GM23338 (cell line): Measurements from ENCODE around the gene SRSF2. TPM values are rescaled to one million over a fixed set of nuclear protein-coding genes. Genes with fewer than 3 reads are reported as not detected.

Experiments used
- ATAC-seq: fragments of 200-7000 bp; cut with Tn5 transposase; 3 replicates; pipeline ENCODE4 v1.9.1; 2020
- DNase-seq: peaks from one replicate; pipeline ENCODE4 v3.0.0-alpha.2; 2015; ENCODE audit warnings: low spot score
- H2AFZ ChIP-seq: fragments of 200-600 bp; sonication (generic); 2 replicates; pipeline ENCODE4 v1.8.0; 2016; ENCODE audit warnings: antibody characterized with exemption, mild to moderate bottlenecking, moderate library complexity
- H3F3A ChIP-seq: fragments of 200-600 bp; sonication (generic); replicated peaks from 2 replicates; pipeline ENCODE4 v1.8.0; 2017; ENCODE audit warnings: antibody characterized with exemption, mixed run types, low read depth
- H3K27ac ChIP-seq: fragments of 200-600 bp; sonication (generic); 2 replicates; pipeline ENCODE4 v1.6.1; 2016; ENCODE audit warnings: low read depth
- H3K27me3 ChIP-seq: fragments of 200-600 bp; sonication (generic); 2 replicates; pipeline ENCODE4 v1.8.0; 2016; ENCODE audit warnings: mild to moderate bottlenecking, mixed run types, moderate library complexity; ENCODE audit not compliant: insufficient read depth
- H3K36me3 ChIP-seq: fragments of 200-600 bp; sonication (generic); 2 replicates; pipeline ENCODE4 v1.8.0; 2016; ENCODE audit warnings: mild to moderate bottlenecking; ENCODE audit not compliant: insufficient read depth
- H3K4me1 ChIP-seq: fragments of 200-600 bp; sonication (generic); 2 replicates; pipeline ENCODE4 v1.8.0; 2016; ENCODE audit warnings: mild to moderate bottlenecking, moderate library complexity; ENCODE audit not compliant: insufficient read depth
- H3K4me2 ChIP-seq: fragments of 200-600 bp; sonication (generic); 2 replicates; pipeline ENCODE4 v1.7.1; 2017; ENCODE audit warnings: mixed run types
- H3K4me3 ChIP-seq: fragments of 200-600 bp; sonication (generic); 2 replicates; pipeline ENCODE4 v1.6.1; 2016; ENCODE audit warnings: mixed run types
- H3K79me2 ChIP-seq: fragments of 200-600 bp; sonication (generic); replicated peaks from 2 replicates; pipeline ENCODE4 v1.8.0; 2017; ENCODE audit warnings: mild to moderate bottlenecking; ENCODE audit not compliant: insufficient read depth
- H3K9me2 ChIP-seq: fragments of 200-600 bp; sonication (generic); 2 replicates; pipeline ENCODE4 v1.8.0; 2017; ENCODE audit not compliant: insufficient read depth
- H4K20me1 ChIP-seq: fragments of 200-600 bp; sonication (generic); replicated peaks from 2 replicates; pipeline ENCODE4 v1.8.0; 2017; ENCODE audit warnings: mild to moderate bottlenecking; ENCODE audit not compliant: insufficient read depth
- H3K27ac Mint-ChIP-seq: 2 replicates; pipeline ENCODE4 v1.8.0; 2020; ENCODE audit warnings: inconsistent platforms, mild to moderate bottlenecking, moderate library complexity, mixed read lengths
- H3K27me3 Mint-ChIP-seq: 3 replicates; pipeline ENCODE4 v1.8.0; 2022; ENCODE audit warnings: low read depth, mild to moderate bottlenecking, moderate library complexity, mixed read lengths, inconsistent platforms; ENCODE audit not compliant: insufficient read depth, poor library complexity
- H3K36me3 Mint-ChIP-seq: 3 replicates; pipeline ENCODE4 v1.8.0; 2021; ENCODE audit warnings: low read depth, mild to moderate bottlenecking, inconsistent platforms, moderate library complexity, mixed read lengths
- H3K4me1 Mint-ChIP-seq: 3 replicates; pipeline ENCODE4 v1.8.0; 2020; ENCODE audit warnings: mild to moderate bottlenecking, inconsistent platforms, mixed read lengths
- H3K4me3 Mint-ChIP-seq: 3 replicates; pipeline ENCODE4 v1.8.0; 2021; ENCODE audit warnings: moderate library complexity, mild to moderate bottlenecking, inconsistent platforms, mixed read lengths
- H3K9me3 Mint-ChIP-seq: 3 replicates; pipeline ENCODE4 v1.8.0; 2020; ENCODE audit warnings: moderate library complexity, mild to moderate bottlenecking, inconsistent platforms, mixed read lengths
- CREB1 ChIP-seq: fragments of 250-450 bp; sonication (Bioruptor Pico); IDR thresholded peaks from 2 replicates; pipeline ENCODE4 v1.5.0; 2020; ENCODE audit warnings: low read depth, mild to moderate bottlenecking, moderate library complexity
- CTCF ChIP-seq, 2 experiments: fragments of 200-600 bp in 1 of 2; sonication (generic) in 1 of 2; conservative IDR thresholded peaks; 2 replicates each; pipeline versions ENCODE4 v1.5.1 to v1.6.1; 2016 to 2017; ENCODE audit warnings: antibody characterized with exemption in 2 of 2, low read depth in 2 of 2, mild to moderate bottlenecking in 2 of 2, moderate library complexity in 1 of 2
- ETS1 ChIP-seq: IDR thresholded peaks from 2 replicates; pipeline ENCODE4 v1.6.1; 2016; ENCODE audit warnings: antibody characterized with exemption
- EZH2 ChIP-seq: fragments of 200-600 bp; sonication (generic); IDR thresholded peaks from one replicate; pipeline ENCODE4 v1.8.0; 2017; ENCODE audit warnings: antibody characterized with exemption, mild to moderate bottlenecking, low read depth; ENCODE audit not compliant: unreplicated experiment
- EZH2phosphoT487 ChIP-seq: fragments of 200-600 bp; sonication (generic); IDR thresholded peaks from one replicate; pipeline ENCODE4 v1.8.1; 2018; ENCODE audit warnings: antibody characterized with exemption; ENCODE audit not compliant: unreplicated experiment
- JUNB ChIP-seq: IDR thresholded peaks from one replicate; pipeline ENCODE4 v1.6.1; 2016; ENCODE audit warnings: antibody characterized with exemption; ENCODE audit not compliant: unreplicated experiment
- NANOG ChIP-seq: IDR thresholded peaks from 2 replicates; pipeline ENCODE4 v1.6.1; 2016; ENCODE audit warnings: antibody characterized with exemption, borderline replicate concordance
- POLR2AphosphoS5 ChIP-seq: IDR thresholded peaks from 2 replicates; pipeline ENCODE4 v1.6.1; 2016; ENCODE audit warnings: antibody characterized with exemption, low read depth
- REST ChIP-seq: IDR thresholded peaks from one replicate; pipeline ENCODE4 v1.6.1; 2018; ENCODE audit warnings: antibody characterized with exemption; ENCODE audit not compliant: unreplicated experiment
- STAT1 ChIP-seq: IDR thresholded peaks from one replicate; pipeline ENCODE4 v1.6.1; 2016; ENCODE audit warnings: antibody characterized with exemption; ENCODE audit not compliant: unreplicated experiment
- ZNF114 ChIP-seq: fragments of 250-450 bp; sonication (Bioruptor Pico); IDR thresholded peaks from 2 replicates; pipeline ENCODE4 v1.5.0; 2020; ENCODE audit warnings: mild to moderate bottlenecking, moderate library complexity
- ZNF331 ChIP-seq: fragments of 250-450 bp; sonication (Bioruptor Pico); IDR thresholded peaks from 2 replicates; pipeline ENCODE4 v1.5.0; 2020; ENCODE audit warnings: low read depth, mild to moderate bottlenecking, moderate library complexity
- ZNF462 ChIP-seq: fragments of 250-450 bp; sonication (Bioruptor Pico); IDR thresholded peaks from 2 replicates; pipeline ENCODE4 v1.5.0; 2020; ENCODE audit warnings: mild to moderate bottlenecking, moderate library complexity
- polyA plus RNA-seq: library from polyadenylated mRNA; unstranded; fragments of >200 nt; fragmentation: Nextera tagmentation; extraction: Ambion mirVana; gene quantifications from 2 replicates; pipeline ENCODE4 v1.2.1, GENCODE V29; 2016
- total RNA-seq: library from RNA; depleted of rRNA; stranded (reverse); fragments of >200 nt; shearing (Covaris generic); gene quantifications from 2 replicates; pipeline ENCODE4 v1.2.3, GENCODE V29; 2014

Gene SRSF2
- total and polyA plus RNA-seq, 2 experiments from 2014 or later, result 317 to 547 TPM

GRCh38 chr17:76721463-76721862 is 15.7 kb downstream of the SRSF2 start:
- Histone ChIP-seq H3K27me3 (no peaks in the 10 kb centered on the region), H3K36me3 (peaks cover 38% of the 10 kb centered on the region), H3K4me3 (no peak overlapping the region), H3K9me2 (no peaks in the 10 kb centered on the region), H3F3A (0 out of 2 replicates have a peak, but pooled peaks cover 4% of the 10 kb centered on the region), H3K27ac (no peak overlapping the region), H3K4me2 (no peak overlapping the region), H3K4me1 (peaks cover 6% of the 10 kb centered on the region; the same call in 1 of the 2 replicates), H2AFZ (no peak overlapping the region), H3K79me2 (peaks cover 23% of the 10 kb centered on the region), H4K20me1 (peaks cover 11% of the 10 kb centered on the region; the same call in 1 of the 2 replicates)
- TF ChIP-seq ZNF331 (no peak), EZH2phosphoT487 (no peak), CREB1 (CRISPR knock-in tag) (no peak), EZH2 (no peak), ZNF114 (no peak), NANOG (no peak), ETS1 (no peak), ZNF462 (CRISPR knock-in tag) (no peak), REST (no peak), JUNB (no peak), POLR2AphosphoS5 (no peak), STAT1 (no peak), CTCF (conservative IDR thresholded peaks at IDR 0.05; ENCODE audit: low read depth in 2 of 2) (no peak)
- Mint-ChIP-seq H3K9me3 (no peaks in the 10 kb centered on the region), H3K4me1 (peaks cover 5% of the 10 kb centered on the region; the same call in 2 of the 3 replicates), H3K27me3 (peaks cover 3% of the 10 kb centered on the region), H3K36me3 (peaks cover 76% of the 10 kb centered on the region), H3K4me3 (no peak overlapping the region), H3K27ac (no peak overlapping the region)
- no peak for ATAC-seq
- no peak for DNase-seq
